ACHN (cell line): ENCODE measurements around the gene SATB2.
A peak's percentile ranks its signal among the peaks of the same experiment; 100 is the strongest.

Experiments used
- DNase-seq: peaks from one replicate; pipeline ENCODE4 v3.0.0-alpha.2; 2015
- in situ Hi-C: cut with HindIII; loops from 2 replicates; pipeline ENCODE4 v1.10.0; 2017; ENCODE audit warnings: low sequenced_read_pairs, low pct_ligation_motif_present, low pct_unique_long_range_greater_than_20kb

Gene SATB2

GRCh38 chr2:199467066-199467822 is 9.5 kb upstream of the SATB2 start:
- DNase-seq = no peak
- in situ Hi-C loops = no loop called here

GRCh38 chr2:199466692-199467065 is 8.9 kb upstream of the SATB2 start:
- in situ Hi-C loops = no loop called here
- no peak for DNase-seq

GRCh38 chr2:199465988-199466691 is 8.4 kb upstream of the SATB2 start:
- DNase-seq = no peak
- in situ Hi-C loops = no loop called here

GRCh38 chr2:199465390-199465789 is 7.7 kb upstream of the SATB2 start:
- in situ Hi-C loops = no loop called here
- DNase-seq = no peak

- in situ Hi-C loops = no loop called here
- no peak for DNase-seq
Measured at GRCh38 chr2:199464606-199465352, 7.0 kb upstream of the SATB2 start.

GRCh38 chr2:199463708-199464605 is 6.2 kb upstream of the SATB2 start:
- in situ Hi-C loops = no loop called here
- DNase-seq = no peak

GRCh38 chr2:199462956-199463692 is 5.4 kb upstream of the SATB2 start:
- peak; percentile 86 for DNase-seq

GRCh38 chr2:199462347-199462955 is 4.7 kb upstream of the SATB2 start:
- no peak for DNase-seq
- in situ Hi-C loops = no loop called here

More at GRCh38 chr2:199462956-199463692, 5.4 kb upstream of the SATB2 start:
- in situ Hi-C loops = no loop called here

- in situ Hi-C loops = no loop called here
- no peak for DNase-seq
Measured at GRCh38 chr2:199461711-199462346, 4.1 kb upstream of the SATB2 start.

GRCh38 chr2:199460846-199461710 is 3.3 kb upstream of the SATB2 start:
- in situ Hi-C loops = no loop called here

GRCh38 chr2:199460101-199460671 is 2.4 kb upstream of the SATB2 start:
- peak; percentile 56 for DNase-seq
- in situ Hi-C loops = no loop called here

More at GRCh38 chr2:199460846-199461710, 3.3 kb upstream of the SATB2 start:
- DNase-seq = no peak

GRCh38 chr2:199459286-199460100 is 1.8 kb upstream of the SATB2 start:
- in situ Hi-C loops = no loop called here

GRCh38 chr2:199458806-199459285 is 1.1 kb upstream of the SATB2 start:
- DNase-seq = no peak
- in situ Hi-C loops = no loop called here

More at GRCh38 chr2:199459286-199460100, 1.8 kb upstream of the SATB2 start:
- peak; percentile 95 for DNase-seq

GRCh38 chr2:199458009-199458805 is 468 bp upstream of the SATB2 start:
- in situ Hi-C loops = no loop called here
- peak; percentile 73 for DNase-seq
